C4-2B (cell line): Measurements from ENCODE around the gene TRPC4AP.

ENCODE experiments used
- ZFX ChIP-seq: fragments of 450-650 bp; IDR thresholded peaks from 2 replicates; pipeline ENCODE4 v1.6.1; 2017
- TF ChIP-seq, protein P1 (sequence below): fragments of 450-650 bp; conservative IDR thresholded peaks from 2 replicates; pipeline ENCODE4 v1.5.1; 2017; ENCODE audit warnings: mild to moderate bottlenecking

- TF ChIP-seq, protein P1, sequence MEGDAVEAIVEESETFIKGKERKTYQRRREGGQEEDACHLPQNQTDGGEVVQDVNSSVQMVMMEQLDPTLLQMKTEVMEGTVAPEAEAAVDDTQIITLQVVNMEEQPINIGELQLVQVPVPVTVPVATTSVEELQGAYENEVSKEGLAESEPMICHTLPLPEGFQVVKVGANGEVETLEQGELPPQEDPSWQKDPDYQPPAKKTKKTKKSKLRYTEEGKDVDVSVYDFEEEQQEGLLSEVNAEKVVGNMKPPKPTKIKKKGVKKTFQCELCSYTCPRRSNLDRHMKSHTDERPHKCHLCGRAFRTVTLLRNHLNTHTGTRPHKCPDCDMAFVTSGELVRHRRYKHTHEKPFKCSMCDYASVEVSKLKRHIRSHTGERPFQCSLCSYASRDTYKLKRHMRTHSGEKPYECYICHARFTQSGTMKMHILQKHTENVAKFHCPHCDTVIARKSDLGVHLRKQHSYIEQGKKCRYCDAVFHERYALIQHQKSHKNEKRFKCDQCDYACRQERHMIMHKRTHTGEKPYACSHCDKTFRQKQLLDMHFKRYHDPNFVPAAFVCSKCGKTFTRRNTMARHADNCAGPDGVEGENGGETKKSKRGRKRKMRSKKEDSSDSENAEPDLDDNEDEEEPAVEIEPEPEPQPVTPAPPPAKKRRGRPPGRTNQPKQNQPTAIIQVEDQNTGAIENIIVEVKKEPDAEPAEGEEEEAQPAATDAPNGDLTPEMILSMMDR = no peak
- TF ChIP-seq ZFX = no peak
These were observed 76.8 kb downstream of the TRPC4AP start for GRCh38 chr20:35015863-35016193.
